Measurements from ENCODE around the gene DACT1.
"Not testable (repeated sequence)": the region's sequence is repeated elsewhere in the genome, so short reads cannot be mapped to it uniquely, and the experiment has no call there.

Gene DACT1, protein sequence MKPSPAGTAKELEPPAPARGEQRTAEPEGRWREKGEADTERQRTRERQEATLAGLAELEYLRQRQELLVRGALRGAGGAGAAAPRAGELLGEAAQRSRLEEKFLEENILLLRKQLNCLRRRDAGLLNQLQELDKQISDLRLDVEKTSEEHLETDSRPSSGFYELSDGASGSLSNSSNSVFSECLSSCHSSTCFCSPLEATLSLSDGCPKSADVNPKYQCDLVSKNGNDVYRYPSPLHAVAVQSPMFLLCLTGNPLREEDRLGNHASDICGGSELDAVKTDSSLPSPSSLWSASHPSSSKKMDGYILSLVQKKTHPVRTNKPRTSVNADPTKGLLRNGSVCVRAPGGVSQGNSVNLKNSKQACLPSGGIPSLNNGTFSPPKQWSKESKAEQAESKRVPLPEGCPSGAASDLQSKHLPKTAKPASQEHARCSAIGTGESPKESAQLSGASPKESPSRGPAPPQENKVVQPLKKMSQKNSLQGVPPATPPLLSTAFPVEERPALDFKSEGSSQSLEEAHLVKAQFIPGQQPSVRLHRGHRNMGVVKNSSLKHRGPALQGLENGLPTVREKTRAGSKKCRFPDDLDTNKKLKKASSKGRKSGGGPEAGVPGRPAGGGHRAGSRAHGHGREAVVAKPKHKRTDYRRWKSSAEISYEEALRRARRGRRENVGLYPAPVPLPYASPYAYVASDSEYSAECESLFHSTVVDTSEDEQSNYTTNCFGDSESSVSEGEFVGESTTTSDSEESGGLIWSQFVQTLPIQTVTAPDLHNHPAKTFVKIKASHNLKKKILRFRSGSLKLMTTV

DNA sequence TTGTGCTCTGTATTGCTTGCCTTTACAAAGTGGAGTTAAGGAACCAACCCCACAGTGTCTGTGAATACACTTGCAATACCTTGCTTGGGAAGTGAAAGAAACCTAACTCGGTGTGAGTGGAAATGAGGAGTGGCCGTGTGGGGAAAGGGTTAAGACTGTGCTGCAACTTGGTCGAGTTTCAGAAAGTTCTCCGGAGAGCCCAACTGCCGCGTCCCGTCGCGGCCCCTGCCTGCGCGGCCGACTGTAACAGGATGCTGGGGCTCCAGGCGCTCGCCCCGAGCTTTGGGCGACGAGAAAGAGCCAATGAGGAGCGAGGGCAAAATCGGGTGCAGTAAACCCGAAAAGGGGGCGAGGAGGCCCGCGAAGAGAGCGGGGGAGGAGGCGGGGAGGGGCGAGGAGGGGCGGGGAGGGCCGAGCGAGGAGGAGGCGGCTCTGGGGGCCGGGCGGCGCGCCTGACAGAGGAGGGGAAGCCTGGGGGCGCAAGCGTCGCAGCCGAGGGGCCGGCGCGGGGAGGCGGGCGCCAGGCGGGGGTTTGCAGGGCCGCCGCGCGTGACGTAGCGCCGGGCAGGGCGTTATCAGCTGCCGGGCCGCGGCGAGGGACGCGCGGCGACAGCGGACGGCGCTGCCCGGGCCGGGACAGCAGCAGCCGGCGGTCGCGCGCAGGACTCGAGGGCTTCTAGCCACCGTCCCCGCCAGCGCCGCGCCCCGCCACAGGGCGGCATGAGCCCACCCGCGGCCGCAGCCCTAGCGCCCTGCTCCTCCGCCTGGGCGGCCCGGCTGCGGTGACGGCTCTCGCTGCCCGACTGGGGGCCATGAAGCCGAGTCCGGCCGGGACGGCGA lies at the start of gene DACT1:
Gene DACT1, plus strand, starts transcription at position 572 of the 840 bp plus-strand sequence. Its CDS starts 241 bp downstream, at position 813.
- no peak for DNase-seq

DNA sequence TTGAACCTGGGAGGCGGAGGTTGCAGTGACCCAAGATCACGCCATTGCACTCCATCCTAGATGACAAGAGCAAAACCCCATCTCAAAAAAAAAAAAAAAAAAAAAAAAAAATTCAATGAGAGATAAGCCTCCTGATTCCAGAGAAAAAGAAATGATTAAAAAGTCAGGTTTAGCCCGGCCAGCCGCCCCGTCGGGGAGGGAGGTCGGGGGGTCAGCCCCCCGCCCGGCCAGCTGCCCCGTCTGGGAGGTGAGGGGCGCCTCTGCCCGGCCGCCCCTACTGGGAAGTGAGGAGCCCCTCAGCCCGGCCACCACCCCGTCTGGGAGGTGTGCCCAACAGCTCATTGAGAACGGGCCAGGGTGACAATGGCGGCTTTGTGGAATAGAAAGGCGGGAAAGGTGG lies 49.4 kb upstream of the DACT1 start:
- not testable (repeated sequence) for DNase-seq

DNA sequence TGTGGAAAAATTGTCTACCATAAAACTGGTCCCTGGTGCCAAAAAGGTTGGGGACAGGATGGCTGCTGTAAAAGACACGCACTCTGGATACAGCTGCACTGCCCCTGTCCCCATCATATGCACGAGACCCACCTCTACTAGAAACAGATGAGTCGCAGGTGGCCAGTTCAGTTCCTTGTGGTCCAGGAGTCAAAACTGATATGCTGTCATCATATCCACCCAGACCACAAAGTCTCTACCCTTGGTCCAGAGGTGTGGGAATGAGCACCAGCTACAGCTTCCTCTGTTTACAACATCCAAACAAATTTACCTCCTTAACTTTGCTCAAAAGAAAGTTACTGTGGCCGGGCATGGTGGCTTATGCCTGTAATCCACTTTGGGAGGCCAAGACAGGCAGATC lies 43.8 kb upstream of the DACT1 start:
- DNase-seq = no peak

DNA sequence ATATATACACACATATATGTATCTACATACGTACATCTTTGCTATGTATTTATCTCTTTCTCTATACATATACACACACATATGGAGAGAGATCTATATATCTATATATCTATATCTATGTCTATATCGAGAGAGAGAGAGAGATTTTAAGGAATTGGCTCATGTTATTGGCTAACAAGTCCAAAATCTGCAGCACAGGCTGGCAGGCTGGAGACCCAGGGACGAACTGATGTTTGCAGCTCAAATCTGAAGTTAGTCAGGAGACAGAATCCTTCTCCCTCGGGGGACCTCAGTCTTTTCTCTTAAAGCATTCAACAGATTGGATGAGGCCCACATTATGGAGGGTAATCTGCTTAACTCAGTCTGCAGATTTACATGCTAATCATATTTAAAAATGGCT lies 40.7 kb upstream of the DACT1 start:
- no peak for DNase-seq

DNA sequence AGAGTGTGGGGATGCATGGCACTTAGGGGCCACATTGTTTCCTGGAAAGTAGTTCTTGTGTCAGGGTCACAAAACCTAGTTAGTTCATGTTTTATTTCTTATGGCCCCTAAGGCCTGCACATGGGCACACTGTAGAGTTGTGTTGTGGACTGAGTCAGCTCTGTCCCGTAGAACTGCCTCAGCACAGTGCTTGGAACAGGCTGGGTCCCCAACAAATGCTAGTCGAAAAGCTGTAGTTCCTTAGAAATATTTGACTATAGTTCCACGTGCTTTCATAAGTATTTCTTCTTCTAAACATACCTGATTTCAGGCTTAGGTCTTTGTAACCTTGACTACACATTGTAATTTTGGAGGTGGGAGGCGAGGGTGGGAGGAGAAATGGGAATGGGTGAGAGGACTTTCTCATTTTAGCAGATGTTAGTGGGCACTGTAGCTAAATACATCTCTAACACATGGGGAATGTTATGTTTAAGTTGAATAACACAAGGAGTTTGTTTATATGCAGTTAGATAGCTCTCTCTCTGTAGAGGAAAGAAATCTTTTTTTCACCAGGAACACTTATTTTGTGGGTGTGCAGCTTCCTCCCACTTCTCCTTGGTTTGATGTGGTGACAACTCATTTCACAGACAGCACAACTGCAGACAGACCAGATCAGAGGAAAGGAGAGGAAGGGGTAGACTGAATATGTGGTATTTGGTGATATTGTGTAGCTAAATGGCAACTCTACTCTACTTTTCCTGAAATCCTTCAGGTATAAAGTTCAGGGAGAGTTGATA lies 39.5 kb upstream of the DACT1 start:
- no peak for DNase-seq

DNA sequence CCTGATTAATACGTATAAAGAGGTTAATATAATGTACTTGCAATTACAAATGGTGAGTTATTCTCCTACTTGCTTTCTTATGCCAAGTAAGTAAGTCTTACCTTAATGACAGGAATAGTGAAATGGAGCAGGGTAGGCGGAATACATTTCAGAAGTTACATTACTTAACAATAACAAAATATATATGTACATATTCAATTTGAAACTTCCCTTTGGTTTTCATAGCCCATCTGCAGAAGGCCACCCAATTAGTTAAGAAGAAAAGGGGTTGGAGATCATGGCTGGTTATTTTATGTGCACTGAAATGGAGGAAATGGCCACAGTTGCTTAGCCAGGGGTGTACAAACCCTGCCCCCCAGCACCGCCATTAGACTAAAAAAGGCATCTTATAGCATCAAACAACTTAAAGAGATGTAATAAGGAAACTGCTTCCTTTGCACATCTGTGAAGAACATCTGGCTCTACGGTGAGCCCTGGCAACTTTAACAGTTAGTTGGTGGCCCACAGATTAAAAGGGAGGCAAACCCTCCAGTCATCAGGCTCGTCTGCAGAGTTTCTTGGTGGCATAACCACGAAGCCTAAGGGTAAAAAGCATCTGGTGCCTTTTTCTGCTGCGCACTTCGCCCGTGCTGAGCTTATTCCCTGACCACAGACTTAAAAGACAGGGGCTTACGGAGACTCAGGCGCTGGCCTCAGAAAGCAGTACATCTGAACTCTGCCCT lies 38.8 kb upstream of the DACT1 start:
- DNase-seq = no peak

DNA sequence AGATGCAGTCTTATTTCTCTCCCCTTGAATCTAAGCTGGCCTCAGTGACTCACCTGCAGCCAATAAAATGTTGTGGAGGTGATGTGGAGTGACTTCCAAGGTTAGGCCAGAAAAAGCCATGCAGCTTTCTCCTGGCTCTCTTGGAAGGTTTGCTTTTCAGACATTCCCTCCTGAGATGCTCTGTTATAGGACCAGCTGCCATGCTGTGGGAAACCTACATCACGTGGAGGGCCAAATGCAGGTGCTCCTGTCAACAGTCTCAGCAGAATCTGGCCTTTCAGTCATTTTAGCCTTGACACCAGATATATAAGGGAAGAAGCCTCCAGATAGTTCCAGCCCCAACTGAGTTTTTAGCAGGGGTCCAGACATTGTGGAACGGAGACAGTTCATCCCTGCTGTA lies 38.1 kb upstream of the DACT1 start:
- DNase-seq = no peak

DNA sequence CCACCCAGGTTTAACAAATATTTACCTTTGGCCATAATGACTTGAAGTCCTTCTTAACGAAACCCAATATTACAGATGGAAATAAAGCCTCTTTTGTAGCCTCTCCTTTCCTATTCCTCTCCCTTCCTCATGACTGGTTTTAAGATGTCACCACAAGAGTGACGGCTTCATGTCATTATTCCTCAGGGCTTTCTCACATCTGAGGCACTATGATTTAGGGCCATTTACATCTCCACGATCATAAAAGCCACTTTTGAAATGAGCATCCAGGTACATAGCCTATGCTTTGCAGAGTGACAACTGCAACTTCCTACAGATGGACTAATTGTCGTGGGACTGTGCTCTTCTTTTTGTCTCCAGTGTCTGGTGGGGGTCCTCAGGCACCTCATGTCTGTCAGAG lies 32.3 kb upstream of the DACT1 start:
- DNase-seq = no peak

DNA sequence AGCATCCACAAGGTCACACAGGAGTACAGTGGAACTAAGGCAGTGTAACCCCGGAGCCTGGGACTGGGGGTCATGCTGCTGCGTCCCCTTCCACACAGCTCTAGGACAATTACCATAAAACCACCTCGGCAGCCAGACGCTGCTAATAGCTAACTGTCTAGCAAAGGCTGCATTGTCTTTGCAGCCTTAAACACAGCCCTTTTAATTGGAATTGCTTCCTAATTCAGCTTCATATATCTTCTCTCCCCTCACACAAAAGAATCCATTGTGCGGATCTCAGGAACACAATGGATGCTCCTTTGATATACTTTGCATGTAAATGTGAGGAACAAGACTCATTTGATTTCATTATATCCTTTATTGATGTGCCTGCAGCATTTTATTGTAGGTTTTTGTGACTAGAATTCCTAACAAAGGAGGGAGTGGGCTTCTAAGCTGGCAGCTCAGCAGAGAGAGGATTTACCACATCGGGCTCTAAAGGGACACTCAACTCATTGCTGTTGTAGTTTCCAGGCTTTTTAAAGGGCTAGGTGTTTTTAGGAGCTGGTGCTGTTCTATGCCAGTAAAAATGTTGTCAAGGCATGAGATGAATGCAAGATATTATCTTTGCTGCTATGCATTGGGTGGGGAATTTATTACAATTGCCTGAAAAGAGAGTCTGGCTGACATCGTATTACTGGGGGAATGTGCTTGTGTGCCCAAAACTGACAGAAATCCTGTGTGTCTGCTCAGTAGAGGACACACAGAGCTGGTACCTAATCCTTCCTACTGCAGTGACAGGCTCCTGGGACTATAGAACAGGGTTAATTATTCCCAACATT lies 30.4 kb upstream of the DACT1 start:
- no peak for DNase-seq

DNA sequence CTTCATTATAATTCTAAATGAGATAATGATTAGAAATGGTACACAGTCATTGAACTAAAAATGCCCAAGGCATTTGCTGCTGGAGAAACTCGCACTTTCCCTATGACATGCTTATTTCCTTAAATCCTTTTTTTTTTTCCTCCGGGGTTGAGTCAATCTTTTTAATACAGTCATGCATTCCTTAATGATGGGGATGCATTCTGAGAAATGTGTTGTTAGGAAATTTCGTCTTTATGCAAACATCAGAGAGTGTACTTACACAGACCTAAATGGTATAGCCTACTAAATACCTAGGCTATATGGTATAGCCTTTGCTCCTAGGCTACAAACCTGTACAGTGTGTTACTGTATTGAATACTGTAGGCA lies 29.8 kb upstream of the DACT1 start:
- no peak for DNase-seq

DNA sequence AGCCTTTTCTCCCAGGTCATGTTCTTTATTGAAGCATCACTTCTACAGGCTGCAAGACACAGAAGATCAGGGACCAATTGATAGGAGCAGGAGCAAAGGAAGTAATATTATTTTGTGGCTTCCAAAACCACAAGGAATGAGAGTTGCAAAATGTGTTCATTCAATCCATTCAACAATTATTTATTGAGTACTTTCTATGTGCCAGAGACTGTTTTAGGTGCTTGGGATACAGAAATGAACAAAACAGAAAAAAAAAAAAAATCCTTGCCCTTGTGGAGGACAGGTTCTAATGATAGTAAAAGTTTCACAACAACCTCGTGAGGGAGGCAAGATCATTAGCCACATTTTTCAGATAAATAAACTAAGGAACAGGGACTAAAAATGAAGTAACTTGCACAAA lies 20.1 kb upstream of the DACT1 start:
- no peak for DNase-seq

DNA sequence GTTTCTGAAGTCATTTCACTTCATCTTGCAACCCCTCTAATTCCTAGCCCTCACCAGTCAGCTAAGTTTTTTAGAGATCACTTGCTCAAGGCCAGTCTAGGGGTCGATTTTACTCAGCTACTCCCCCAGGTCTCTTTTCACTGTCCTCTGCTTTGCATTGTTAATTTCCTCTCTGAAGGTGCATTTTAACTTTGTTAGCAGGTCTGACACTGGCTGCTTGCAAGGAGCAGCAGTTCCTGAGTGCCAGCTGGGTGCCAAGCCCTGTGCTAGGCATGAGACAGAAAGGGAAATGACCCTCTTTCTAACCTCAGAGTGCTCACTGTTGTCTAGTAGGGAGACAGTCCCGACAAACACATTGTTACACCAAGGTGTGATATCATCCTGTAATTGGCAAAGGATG lies 17.8 kb upstream of the DACT1 start:
- no peak for DNase-seq

DNA sequence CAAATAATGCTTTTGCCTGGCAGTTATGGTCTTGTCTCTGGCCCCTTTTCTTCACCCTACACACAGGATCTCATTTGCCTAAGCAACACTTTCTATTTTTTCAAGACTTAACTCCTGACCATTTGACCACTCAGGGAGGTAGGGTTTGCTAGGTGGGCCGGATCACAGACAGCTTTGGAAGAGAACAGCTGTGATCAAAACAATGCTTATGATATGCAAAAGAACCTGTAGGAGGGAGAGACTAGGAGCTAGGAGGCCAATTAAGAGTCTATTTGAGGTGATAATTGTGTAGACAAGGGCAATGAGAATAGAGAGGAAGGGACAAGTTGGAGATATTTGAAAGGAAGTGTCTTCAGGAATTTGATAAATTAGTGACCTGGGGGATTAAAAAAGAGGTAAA lies 12.3 kb upstream of the DACT1 start:
- no peak for DNase-seq

DNA sequence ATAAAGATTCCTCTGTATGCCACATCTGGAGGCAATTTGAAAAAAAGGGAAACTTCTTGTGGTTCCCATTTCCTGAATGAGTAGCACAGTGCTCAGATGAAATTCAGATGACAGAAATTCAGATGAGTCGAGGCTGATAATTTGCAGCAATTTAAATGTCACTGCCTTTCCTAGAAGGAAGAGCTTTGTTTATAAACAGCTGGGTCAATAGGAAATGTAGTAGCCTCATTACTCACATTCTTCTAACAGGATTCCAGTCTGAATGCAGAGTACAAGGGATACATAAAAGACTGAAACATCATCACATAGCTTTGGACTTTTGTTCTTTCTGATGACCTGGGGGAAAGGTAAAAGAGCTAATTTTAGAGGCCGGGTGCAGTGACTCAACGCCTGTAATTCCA lies 11.3 kb upstream of the DACT1 start:
- no peak for DNase-seq

DNA sequence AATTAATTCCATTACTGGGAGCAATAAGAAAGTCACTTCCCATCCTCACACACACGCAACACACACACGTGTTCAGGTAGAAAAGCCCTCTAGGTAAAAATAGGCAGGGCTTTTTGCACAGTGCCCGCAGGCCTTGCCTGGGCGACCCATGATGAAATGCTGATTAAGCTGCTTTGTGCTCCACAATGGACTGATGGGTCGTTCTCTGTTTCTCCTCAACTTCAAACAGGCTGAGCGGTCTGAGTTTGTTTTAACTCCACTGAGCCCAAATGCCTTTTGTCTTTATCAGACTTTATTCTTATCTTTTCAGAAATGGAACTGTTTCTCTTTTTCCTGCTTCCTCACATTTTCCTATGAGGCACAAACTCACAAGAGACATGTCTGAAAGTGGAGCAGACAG lies 9.4 kb upstream of the DACT1 start:
- DNase-seq = no peak

DNA sequence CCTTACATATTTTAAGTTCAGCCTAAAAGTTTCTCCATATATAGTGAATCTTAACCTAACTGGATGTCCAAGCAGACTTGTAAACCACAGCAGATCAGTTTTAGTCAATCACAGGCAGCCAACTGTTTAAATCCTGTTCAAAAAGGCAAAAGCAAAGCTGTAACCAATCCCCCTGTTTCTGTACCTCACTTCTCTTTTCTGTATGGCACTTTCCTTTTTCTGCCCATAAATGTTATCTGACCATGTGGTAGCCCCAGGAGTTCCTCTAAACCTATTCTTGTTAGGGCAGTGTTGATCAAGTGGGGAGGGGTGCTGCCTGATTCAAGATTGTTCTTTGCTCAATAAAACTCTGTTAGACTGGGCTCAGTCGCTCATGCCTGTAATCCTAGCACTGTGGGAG lies 8.5 kb upstream of the DACT1 start:
- no peak for DNase-seq

DNA sequence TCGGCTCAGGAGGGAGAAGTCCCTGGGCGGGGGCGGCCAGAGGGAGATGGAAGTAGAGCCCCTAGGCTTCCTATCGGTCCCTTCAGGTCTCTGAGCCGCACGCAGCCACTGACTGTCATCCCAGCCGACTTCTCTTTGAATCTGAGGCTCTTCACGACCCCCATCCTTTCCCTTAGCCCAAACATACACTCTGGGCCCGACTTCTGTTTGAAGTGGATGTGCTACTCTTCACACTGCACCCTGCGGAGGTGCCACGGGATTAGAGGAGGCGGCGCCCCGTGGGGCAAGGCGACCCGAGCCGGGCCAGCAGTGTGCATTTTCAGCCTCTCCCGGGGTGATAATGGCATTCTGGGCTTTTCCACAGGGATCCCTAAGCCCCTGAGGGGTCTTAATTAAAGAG lies 6.0 kb upstream of the DACT1 start:
- no peak for DNase-seq

DNA sequence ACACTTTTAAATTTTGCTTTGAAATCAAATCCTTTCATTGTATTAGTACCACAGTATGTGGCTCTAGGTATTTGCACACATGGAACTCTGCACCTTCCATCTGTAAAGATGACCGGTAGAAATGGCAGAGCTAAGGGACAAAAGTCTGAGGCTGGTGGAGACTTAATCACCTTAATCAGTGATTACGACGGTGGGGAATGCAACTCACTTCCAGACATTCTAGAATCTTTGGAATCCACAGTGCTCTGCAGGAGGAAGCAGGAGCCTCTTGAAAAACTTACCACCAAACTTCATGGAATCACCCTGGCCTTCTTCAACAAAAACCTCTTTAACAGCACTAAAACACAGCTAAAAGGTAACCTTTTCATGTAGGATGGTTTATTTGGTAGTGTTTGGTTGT lies 3.9 kb upstream of the DACT1 start:
- no peak for DNase-seq

DNA sequence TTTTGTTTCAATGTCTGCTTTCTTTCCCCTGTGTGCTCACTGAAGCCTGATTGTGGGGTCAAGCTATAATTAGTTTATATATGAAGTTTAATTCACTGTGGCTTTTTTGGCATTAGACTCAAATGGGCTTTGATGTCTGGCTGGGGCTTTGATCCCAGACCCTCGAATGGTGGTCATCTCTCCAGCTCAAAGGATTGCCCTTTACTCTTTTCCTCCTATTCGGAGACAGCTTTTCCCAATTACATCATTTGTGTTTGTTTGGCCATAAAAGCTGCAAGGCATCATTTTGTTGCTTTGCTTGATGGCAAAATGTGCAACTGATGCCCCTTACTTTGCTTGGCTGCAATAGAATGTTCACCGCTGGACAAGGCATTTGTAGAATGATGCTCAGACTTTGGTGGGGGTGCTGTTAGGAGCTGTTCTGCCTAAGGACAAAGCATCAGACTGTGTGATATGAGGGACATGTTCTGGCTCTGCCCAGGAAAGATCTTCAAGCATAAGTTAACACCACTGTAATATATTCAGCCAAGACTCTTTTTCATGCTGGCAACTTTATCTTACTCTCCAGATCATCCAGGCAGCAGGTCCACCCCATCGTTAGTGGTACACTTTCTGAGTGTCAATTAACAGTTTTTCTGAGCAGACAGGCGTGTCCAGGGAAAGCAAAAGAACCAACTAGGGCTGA lies 3.2 kb upstream of the DACT1 start:
- DNase-seq = no peak

DNA sequence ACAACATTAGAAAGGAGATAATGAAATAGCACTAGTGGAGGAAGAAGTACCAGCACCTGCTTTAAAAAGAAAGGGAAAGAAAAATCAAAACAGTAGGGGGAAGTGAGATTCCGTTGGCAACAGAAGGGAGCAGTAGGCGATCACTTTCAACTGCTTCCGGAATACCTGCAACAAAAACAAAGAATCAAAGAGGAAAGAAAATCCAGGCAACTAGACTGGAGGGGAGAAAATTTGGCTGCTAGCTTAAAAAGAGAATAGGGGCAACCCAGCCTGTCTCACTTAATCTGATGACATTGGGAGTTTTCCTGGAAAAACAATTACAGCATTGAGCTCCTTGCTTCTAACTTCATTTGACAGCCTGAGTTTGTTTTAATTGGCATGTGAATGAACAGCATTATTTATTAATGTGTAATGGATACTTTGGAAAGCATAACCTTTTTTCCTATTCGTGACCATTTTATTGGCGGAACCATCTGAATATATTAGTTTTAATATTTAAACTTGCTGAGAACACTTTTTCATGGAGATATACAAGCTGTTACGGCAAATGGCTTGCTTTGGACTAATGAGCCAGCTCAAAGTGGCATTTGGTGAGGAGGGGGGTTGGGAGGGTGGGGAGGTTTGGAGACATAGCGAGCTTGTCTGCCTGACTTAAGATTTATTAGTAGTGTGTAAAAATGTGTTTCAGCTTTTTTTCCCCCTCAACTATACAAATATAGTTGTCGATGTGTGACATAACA lies 2.5 kb upstream of the DACT1 start:
- DNase-seq = no peak

Data from COR-L47 (cell line).